PC-3 (cell line): Measurements from ENCODE around the gene KCNT1. TPM values are rescaled to one million over a fixed set of nuclear protein-coding genes. Genes with fewer than 3 reads are reported as not detected.

Experiments used
- ATAC-seq: fragments of 200-7000 bp; cut with Tn5 transposase; 2 replicates; pipeline ENCODE4 v1.9.1; 2020; ENCODE audit warnings: mild to moderate bottlenecking, moderate library complexity
- BruUV-seq: library from RNA; stranded (reverse); fragments of 400-500 nt; replicated peaks from 2 replicates; lab custom pipeline; 2021; lab: Mats Ljungman, UMichigan
- CTCF ChIA-PET: fragments of 300-600 bp; sonication (Branson Sonifier 250); formaldehyde crosslinking; loops from one replicate; lab custom pipeline; 2022; ENCODE audit warnings: antibody characterized with exemption; lab: Charles Lee
- POLR2A ChIA-PET: fragments of 300-600 bp; sonication (Branson Sonifier 250); formaldehyde crosslinking; loops from one replicate; lab custom pipeline; 2022; ENCODE audit warnings: antibody characterized with exemption; ENCODE audit not compliant: unreplicated experiment; lab: Charles Lee
- DNase-seq: peaks from one replicate; pipeline ENCODE4 v3.0.0-alpha.2; 2015
- H2AFZ ChIP-seq: fragments of 300-600 bp; sonication (generic); 2 replicates; pipeline ENCODE4 v1.6.0; 2016; ENCODE audit warnings: antibody characterized with exemption, low read length
- H3F3A ChIP-seq: fragments of 300-600 bp; sonication (generic); one replicate; pipeline ENCODE4 v1.6.0; 2017; ENCODE audit warnings: antibody characterized with exemption, low read length, control low read depth, mild to moderate bottlenecking; ENCODE audit not compliant: unreplicated experiment
- H3K27ac ChIP-seq: fragments of 300-600 bp; sonication (generic); 2 replicates; pipeline ENCODE4 v1.5.1; 2016; ENCODE audit warnings: mild to moderate bottlenecking, low read length
- H3K27me3 ChIP-seq: fragments of 300-600 bp; sonication (generic); 2 replicates; pipeline ENCODE4 v1.6.1; 2016; ENCODE audit warnings: low read length, mixed read lengths
- H3K36me3 ChIP-seq: fragments of 300-600 bp; sonication (generic); 2 replicates; pipeline ENCODE4 v1.6.1; 2016; ENCODE audit warnings: low read depth, mixed run types, low read length, mixed read lengths
- H3K4me1 ChIP-seq: fragments of 300-600 bp; sonication (generic); 2 replicates; pipeline ENCODE4 v1.5.1; 2016; ENCODE audit warnings: low read length; ENCODE audit not compliant: insufficient read depth
- H3K4me2 ChIP-seq: fragments of 300-600 bp; sonication (generic); 2 replicates; pipeline ENCODE4 v1.6.0; 2016; ENCODE audit warnings: low read length
- H3K4me3 ChIP-seq: fragments of 300-600 bp; sonication (generic); 2 replicates; pipeline ENCODE4 v1.5.1; 2016; ENCODE audit warnings: mild to moderate bottlenecking, low read length, mixed read lengths
- H3K79me2 ChIP-seq: fragments of 300-600 bp; sonication (generic); 2 replicates; pipeline ENCODE4 v1.6.1; 2017; ENCODE audit warnings: low read length, mixed read lengths
- H3K9ac ChIP-seq: fragments of 300-600 bp; sonication (generic); 2 replicates; pipeline ENCODE4 v1.6.0; 2016; ENCODE audit warnings: mild to moderate bottlenecking, low read length
- H3K9me2 ChIP-seq: fragments of 300-600 bp; sonication (generic); replicated peaks from 2 replicates; pipeline ENCODE4 v1.6.1; 2016; ENCODE audit warnings: mixed run types, low read length, mixed read lengths
- H3K9me3 ChIP-seq: fragments of 300-600 bp; sonication (generic); 2 replicates; pipeline ENCODE4 v1.6.1; 2016; ENCODE audit warnings: low read length, mixed read lengths
- H4K20me1 ChIP-seq: fragments of 300-600 bp; sonication (generic); 2 replicates; pipeline ENCODE4 v1.6.1; 2016; ENCODE audit warnings: low read length, mixed read lengths
- EZH2 ChIP-seq: fragments of 300-600 bp; sonication (generic); IDR thresholded peaks from one replicate; pipeline ENCODE4 v1.6.1; 2017; ENCODE audit warnings: antibody characterized with exemption, mild to moderate bottlenecking, low read length; ENCODE audit not compliant: unreplicated experiment
- EZH2phosphoT487 ChIP-seq: fragments of 300-600 bp; sonication (generic); IDR thresholded peaks from 2 replicates; pipeline ENCODE4 v1.6.1; 2018; ENCODE audit warnings: mild to moderate bottlenecking, antibody characterized with exemption, low read length, borderline replicate concordance
- intact Hi-C: fragments of 100-400 bp; cut with micrococcal nuclease; formaldehyde crosslinking; loops from 2 replicates; pipeline ENCODE4 v1.9.0; 2023
- total RNA-seq: library from RNA; depleted of rRNA; stranded (reverse); fragments of >200 nt; gene quantifications from 2 replicates; pipeline ENCODE4 v1.2.3, GENCODE V29; 2014
- TF ChIP-seq, protein P1 (sequence below): fragments of 300-600 bp; sonication (generic); conservative IDR thresholded peaks from 2 replicates; pipeline ENCODE4 v1.5.1; 2017; ENCODE audit warnings: antibody characterized with exemption, low read depth, mild to moderate bottlenecking, low read length

The KCNT1 gene
- total RNA-seq, 1 experiment from 2014 or later = not detected

- Histone ChIP-seq H3K27ac (no peak overlapping the region), H3K79me2 (no peaks in the 10 kb centered on the region), H2AFZ (no peak overlapping the region), H4K20me1 (no peaks in the 10 kb centered on the region), H3F3A (no peaks in the 10 kb centered on the region), H3K27me3 (no peaks in the 10 kb centered on the region), H3K9ac (no peak overlapping the region), H3K4me1 (no peaks in the 10 kb centered on the region), H3K9me3 (no peaks in the 10 kb centered on the region), H3K9me2 (no peaks in the 10 kb centered on the region), H3K4me3 (no peak overlapping the region), H3K4me2 (no peak overlapping the region), H3K36me3 (no peaks in the 10 kb centered on the region)
- CTCF ChIA-PET = no interaction called here
- POLR2A ChIA-PET = no interaction called here
- TF ChIP-seq EZH2phosphoT487 (no peak), EZH2 (no peak)
- TF ChIP-seq, protein P1, sequence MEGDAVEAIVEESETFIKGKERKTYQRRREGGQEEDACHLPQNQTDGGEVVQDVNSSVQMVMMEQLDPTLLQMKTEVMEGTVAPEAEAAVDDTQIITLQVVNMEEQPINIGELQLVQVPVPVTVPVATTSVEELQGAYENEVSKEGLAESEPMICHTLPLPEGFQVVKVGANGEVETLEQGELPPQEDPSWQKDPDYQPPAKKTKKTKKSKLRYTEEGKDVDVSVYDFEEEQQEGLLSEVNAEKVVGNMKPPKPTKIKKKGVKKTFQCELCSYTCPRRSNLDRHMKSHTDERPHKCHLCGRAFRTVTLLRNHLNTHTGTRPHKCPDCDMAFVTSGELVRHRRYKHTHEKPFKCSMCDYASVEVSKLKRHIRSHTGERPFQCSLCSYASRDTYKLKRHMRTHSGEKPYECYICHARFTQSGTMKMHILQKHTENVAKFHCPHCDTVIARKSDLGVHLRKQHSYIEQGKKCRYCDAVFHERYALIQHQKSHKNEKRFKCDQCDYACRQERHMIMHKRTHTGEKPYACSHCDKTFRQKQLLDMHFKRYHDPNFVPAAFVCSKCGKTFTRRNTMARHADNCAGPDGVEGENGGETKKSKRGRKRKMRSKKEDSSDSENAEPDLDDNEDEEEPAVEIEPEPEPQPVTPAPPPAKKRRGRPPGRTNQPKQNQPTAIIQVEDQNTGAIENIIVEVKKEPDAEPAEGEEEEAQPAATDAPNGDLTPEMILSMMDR = no peak
- no TSS peak for BruUV-seq
- ATAC-seq (no peak), DNase-seq (no peak)
- intact Hi-C loops = no loop called here
Observed at GRCh38 chr9:135715056-135715595, 13.1 kb downstream of the KCNT1 start.

DNA sequence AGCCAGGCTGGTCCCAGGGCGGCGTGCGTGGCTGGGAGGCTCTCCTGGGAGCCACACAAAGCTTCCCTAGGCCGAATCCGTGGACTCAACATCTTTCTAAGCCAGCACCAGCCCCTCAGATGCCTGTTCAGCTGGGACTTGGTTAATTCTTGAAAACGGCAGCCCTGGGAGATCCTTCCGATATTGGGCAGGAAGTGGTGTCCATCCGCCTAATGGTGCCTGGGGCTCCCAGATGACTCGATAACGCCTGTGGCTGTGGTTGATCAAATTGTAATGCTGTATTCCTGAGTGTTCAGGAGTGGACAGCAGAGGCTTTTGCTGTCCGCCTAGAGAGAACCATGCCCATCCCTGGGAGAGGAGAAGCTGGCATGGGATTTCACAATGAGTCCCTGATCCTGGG, 14.1 kb downstream of the KCNT1 start:
- DNase-seq = no peak
- Histone ChIP-seq H4K20me1 (no peaks in the 10 kb centered on the region), H3K4me1 (no peaks in the 10 kb centered on the region), H3K9me2 (no peaks in the 10 kb centered on the region), H3F3A (no peaks in the 10 kb centered on the region), H3K36me3 (no peaks in the 10 kb centered on the region), H3K9ac (no peak overlapping the region), H3K4me3 (no peak overlapping the region), H2AFZ (no peak overlapping the region), H3K79me2 (no peaks in the 10 kb centered on the region), H3K9me3 (no peaks in the 10 kb centered on the region), H3K4me2 (no peak overlapping the region), H3K27me3 (no peaks in the 10 kb centered on the region), H3K27ac (no peak overlapping the region)
- ChIA-PET POLR2A (no interaction called here), CTCF (no interaction called here)
- ATAC-seq = no peak
- no TSS peak for BruUV-seq
- no peak for TF ChIP-seq EZH2phosphoT487
- no peak for TF ChIP-seq EZH2
- TF ChIP-seq, protein P1 = no peak
- intact Hi-C loops = no loop called here

DNA sequence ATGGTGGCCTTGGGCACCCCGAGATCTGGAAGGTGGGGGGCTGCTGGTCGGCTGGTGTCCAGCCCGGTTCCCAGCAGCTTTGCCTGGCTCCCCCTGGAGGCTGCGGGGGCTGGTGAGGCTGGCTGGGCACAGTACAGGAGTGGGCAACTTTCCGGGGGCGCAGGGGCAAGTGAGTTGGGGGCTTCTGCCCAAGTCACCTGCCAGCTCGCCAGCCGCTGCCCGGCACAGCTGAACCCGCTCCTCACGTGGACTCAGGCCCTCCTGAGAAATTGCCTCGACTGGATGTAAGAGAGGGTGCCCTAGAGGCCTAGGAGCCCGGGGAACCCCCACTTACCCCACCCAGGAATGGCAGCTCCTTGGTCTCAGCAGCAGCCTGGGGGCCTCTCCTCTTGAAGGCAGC, 15.4 kb downstream of the KCNT1 start:
- no peaks in the 10 kb centered on the region for H3K79me2 ChIP-seq
- CTCF ChIA-PET = no interaction called here
- H3F3A ChIP-seq = no peaks in the 10 kb centered on the region
- no peaks in the 10 kb centered on the region for H3K9me3 ChIP-seq
- no peak overlapping the region for H3K9ac ChIP-seq
- DNase-seq (no peak), ATAC-seq (no peak)
- POLR2A ChIA-PET = no interaction called here
- no peak overlapping the region for H3K4me2 ChIP-seq
- TF ChIP-seq EZH2phosphoT487 = no peak
- TF ChIP-seq EZH2 = no peak
- TF ChIP-seq, protein P1 = no peak
- no peaks in the 10 kb centered on the region for H3K4me1 ChIP-seq
- H3K27me3 ChIP-seq = no peaks in the 10 kb centered on the region
- no peak overlapping the region for H3K27ac ChIP-seq
- no peaks in the 10 kb centered on the region for H3K36me3 ChIP-seq
- no peaks in the 10 kb centered on the region for H4K20me1 ChIP-seq
- intact Hi-C loops = no loop called here
- H3K9me2 ChIP-seq = no peaks in the 10 kb centered on the region
- BruUV-seq = no TSS peak
- no peak overlapping the region for H3K4me3 ChIP-seq
- no peak overlapping the region for H2AFZ ChIP-seq
